HG03378 (cell line): ENCODE results near the gene ADD2.

ENCODE experiments used
- ATAC-seq: cut with Tn5 transposase; IDR thresholded peaks from one replicate; pipeline ENCODE4 v1.9.1; 2021; ENCODE audit warnings: mild to moderate bottlenecking, moderate library complexity; ENCODE audit not compliant: unreplicated experiment

The ADD2 gene

GRCh38 chr2:70789304-70790135, 21.5 kb upstream of the ADD2 start:
- no peak for ATAC-seq

- ATAC-seq = no peak
These were observed 17.3 kb upstream of the ADD2 start for GRCh38 chr2:70785137-70785911.

- no peak for ATAC-seq
These were observed 16.3 kb upstream of the ADD2 start for GRCh38 chr2:70784320-70784719.

GRCh38 chr2:70779911-70780545, 12.0 kb upstream of the ADD2 start:
- ATAC-seq = no peak

- ATAC-seq = no peak
These were observed 11.5 kb upstream of the ADD2 start for GRCh38 chr2:70779491-70779890.

- ATAC-seq = no peak
These were observed 10.7 kb upstream of the ADD2 start for GRCh38 chr2:70778676-70779075.

- ATAC-seq = no peak
These were observed 9.4 kb upstream of the ADD2 start for GRCh38 chr2:70777450-70777849.

GRCh38 chr2:70776266-70776665, 8.3 kb upstream of the ADD2 start:
- no peak for ATAC-seq

- no peak for ATAC-seq
These were observed 7.1 kb upstream of the ADD2 start for GRCh38 chr2:70775141-70775540.

GRCh38 chr2:70772486-70773155, 4.6 kb upstream of the ADD2 start:
- no peak for ATAC-seq

- ATAC-seq = peak; percentile 82
These were observed 3.4 kb upstream of the ADD2 start for GRCh38 chr2:70771446-70771845.

- no peak for ATAC-seq
These were observed 1.4 kb upstream of the ADD2 start for GRCh38 chr2:70769450-70769849.

GRCh38 chr2:70768590-70769085, 638 bp upstream of the ADD2 start:
- no peak for ATAC-seq

- ATAC-seq = no peak
These were observed 811 bp downstream of the ADD2 start for GRCh38 chr2:70767079-70767698.

- no peak for ATAC-seq
These were observed 1.5 kb downstream of the ADD2 start for GRCh38 chr2:70766357-70767078.

GRCh38 chr2:70765507-70765906, 2.5 kb downstream of the ADD2 start:
- no peak for ATAC-seq

- no peak for ATAC-seq
These were observed 8.6 kb downstream of the ADD2 start for GRCh38 chr2:70759446-70759845.

GRCh38 chr2:70757966-70758365, 10.0 kb downstream of the ADD2 start:
- ATAC-seq = no peak

GRCh38 chr2:70757360-70757759, 10.6 kb downstream of the ADD2 start:
- ATAC-seq = no peak

GRCh38 chr2:70756128-70756527, 11.9 kb downstream of the ADD2 start:
- no peak for ATAC-seq
